OCI-LY1 (cell line): ENCODE results near the gene CBFA2T2.

Experiments used
- EZH2 ChIP-seq: fragments of 200-600 bp; sonication (generic), shearing (Covaris generic); IDR thresholded peaks from 2 replicates; pipeline ENCODE4 v1.8.0; 2017; ENCODE audit warnings: borderline replicate concordance, mixed run types, mild to moderate bottlenecking, antibody characterized with exemption, low read length, moderate library complexity, mixed read lengths
- TF ChIP-seq, protein P1 (sequence below): fragments of 200-600 bp; sonication (generic), shearing (Covaris generic); IDR thresholded peaks from 2 replicates; pipeline ENCODE4 v1.5.1; 2017; ENCODE audit warnings: mild to moderate bottlenecking, antibody characterized with exemption, low read length, moderate library complexity, mixed read lengths

DNA sequence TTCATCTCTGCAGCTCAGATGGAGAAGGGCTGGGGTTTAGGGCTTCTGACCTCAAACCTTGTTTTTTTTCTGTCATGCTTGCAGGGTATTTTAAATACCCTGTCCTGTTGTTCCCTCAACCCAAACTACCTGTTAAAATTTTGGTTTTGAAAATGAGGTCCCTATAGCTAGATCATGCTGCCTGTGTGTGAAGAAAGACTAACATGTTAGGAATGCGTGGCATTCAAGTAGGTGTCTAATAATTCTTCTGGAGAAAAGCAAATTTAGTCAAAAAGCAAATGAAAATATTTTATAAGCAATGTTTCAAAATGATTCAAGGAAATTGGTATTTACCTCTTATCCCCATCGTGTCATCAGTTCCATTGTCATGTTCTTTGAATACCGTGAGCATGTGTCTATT lies 95.1 kb downstream of the CBFA2T2 start:
- TF ChIP-seq, protein P1, sequence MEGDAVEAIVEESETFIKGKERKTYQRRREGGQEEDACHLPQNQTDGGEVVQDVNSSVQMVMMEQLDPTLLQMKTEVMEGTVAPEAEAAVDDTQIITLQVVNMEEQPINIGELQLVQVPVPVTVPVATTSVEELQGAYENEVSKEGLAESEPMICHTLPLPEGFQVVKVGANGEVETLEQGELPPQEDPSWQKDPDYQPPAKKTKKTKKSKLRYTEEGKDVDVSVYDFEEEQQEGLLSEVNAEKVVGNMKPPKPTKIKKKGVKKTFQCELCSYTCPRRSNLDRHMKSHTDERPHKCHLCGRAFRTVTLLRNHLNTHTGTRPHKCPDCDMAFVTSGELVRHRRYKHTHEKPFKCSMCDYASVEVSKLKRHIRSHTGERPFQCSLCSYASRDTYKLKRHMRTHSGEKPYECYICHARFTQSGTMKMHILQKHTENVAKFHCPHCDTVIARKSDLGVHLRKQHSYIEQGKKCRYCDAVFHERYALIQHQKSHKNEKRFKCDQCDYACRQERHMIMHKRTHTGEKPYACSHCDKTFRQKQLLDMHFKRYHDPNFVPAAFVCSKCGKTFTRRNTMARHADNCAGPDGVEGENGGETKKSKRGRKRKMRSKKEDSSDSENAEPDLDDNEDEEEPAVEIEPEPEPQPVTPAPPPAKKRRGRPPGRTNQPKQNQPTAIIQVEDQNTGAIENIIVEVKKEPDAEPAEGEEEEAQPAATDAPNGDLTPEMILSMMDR = no peak
- no peak for TF ChIP-seq EZH2
